ENCODE data around the gene NKD2. TPM values are rescaled to one million over a fixed set of nuclear protein-coding genes. Genes with fewer than 3 reads are reported as not detected.

The NKD2 gene
- total and polyA plus RNA-seq, 2 experiments from 2014 or later: 9.0 to 11.9 TPM

DNA sequence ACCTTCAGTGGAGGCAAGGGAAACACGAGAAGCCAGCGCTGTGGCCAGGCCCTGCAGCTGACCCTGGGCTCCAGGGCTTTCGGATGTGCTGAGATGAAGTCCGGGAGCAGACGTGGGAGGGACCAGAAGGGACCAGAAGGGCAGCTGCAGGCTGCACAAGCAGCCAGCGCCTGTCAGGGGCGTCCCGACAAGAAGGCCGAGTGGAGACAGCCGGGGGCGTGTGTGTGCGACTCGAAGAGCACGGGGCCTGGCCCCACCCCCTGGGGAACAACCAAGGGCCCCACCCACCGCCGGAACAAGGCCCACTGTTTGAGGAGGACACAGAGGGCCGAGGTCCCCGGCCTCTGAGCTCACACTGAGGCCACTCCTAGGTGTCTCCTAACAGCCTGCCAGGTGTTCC, 71.8 kb downstream of the NKD2 start:
- TF ChIP-seq POLR2AphosphoS5 (IDR thresholded peaks at IDR 0.05; ENCODE audit: low read depth) (no peak), JUNB (IDR thresholded peaks at IDR 0.05; ENCODE audit: unreplicated experiment) (no peak), ZNF114 (CRISPR knock-in tag; IDR thresholded peaks at IDR 0.05) (no peak), EZH2 (IDR thresholded peaks at IDR 0.05; ENCODE audit: low read depth, unreplicated experiment) (no peak)
- TF ChIP-seq, protein P1, sequence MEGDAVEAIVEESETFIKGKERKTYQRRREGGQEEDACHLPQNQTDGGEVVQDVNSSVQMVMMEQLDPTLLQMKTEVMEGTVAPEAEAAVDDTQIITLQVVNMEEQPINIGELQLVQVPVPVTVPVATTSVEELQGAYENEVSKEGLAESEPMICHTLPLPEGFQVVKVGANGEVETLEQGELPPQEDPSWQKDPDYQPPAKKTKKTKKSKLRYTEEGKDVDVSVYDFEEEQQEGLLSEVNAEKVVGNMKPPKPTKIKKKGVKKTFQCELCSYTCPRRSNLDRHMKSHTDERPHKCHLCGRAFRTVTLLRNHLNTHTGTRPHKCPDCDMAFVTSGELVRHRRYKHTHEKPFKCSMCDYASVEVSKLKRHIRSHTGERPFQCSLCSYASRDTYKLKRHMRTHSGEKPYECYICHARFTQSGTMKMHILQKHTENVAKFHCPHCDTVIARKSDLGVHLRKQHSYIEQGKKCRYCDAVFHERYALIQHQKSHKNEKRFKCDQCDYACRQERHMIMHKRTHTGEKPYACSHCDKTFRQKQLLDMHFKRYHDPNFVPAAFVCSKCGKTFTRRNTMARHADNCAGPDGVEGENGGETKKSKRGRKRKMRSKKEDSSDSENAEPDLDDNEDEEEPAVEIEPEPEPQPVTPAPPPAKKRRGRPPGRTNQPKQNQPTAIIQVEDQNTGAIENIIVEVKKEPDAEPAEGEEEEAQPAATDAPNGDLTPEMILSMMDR (conservative IDR thresholded peaks at IDR 0.05; ENCODE audit: low read depth in 2 of 2): no peak
- Mint-ChIP-seq H3K4me1 (no peaks in the 10 kb centered on the region; the same call in 2 of the 3 replicates), H3K27ac (no peak overlapping the region), H3K4me3 (no peak overlapping the region), H3K27me3 (ENCODE audit: insufficient read depth, low read depth, poor library complexity) (peaks cover 7% of the 10 kb centered on the region), H3K36me3 (ENCODE audit: low read depth) (peaks cover 13% of the 10 kb centered on the region), H3K9me3 (no peaks in the 10 kb centered on the region)
- Histone ChIP-seq H3K27ac (ENCODE audit: low read depth) (no peak overlapping the region), H3K9me2 (ENCODE audit: insufficient read depth) (no peaks in the 10 kb centered on the region), H3K4me2 (no peak overlapping the region), H3F3A (replicated peaks; ENCODE audit: low read depth) (no peaks in the 10 kb centered on the region), H3K36me3 (ENCODE audit: insufficient read depth) (no peaks in the 10 kb centered on the region), H3K79me2 (replicated peaks; ENCODE audit: insufficient read depth) (no peaks in the 10 kb centered on the region), H3K4me1 (ENCODE audit: insufficient read depth) (no peaks in the 10 kb centered on the region), H4K20me1 (replicated peaks; ENCODE audit: insufficient read depth) (no peaks in the 10 kb centered on the region), H2AFZ (no peak overlapping the region), H3K27me3 (ENCODE audit: insufficient read depth) (no peaks in the 10 kb centered on the region), H3K4me3 (no peak overlapping the region)
- DNase-seq (ENCODE audit: low spot score) (no peak), ATAC-seq (no peak)

DNA sequence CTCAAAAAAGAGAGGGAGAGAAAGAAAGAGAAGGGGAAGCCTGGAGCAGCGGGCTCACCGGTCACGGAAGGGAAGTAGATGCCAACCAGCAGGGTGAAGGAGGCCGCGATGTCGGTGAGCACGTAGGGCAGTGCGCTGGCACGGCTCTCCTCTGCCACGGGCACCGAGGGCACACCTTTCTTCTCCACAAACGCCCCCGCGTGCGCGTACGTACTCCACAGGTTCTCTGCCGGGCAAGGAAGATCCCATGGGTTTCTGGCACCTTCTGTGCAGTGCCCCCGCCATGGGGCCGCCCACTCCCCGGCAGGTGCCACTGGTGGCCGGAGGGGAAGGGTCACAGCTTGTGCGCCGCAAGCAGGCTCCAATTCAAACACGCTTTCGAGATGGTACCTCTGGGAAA, 72.9 kb downstream of the NKD2 start:
- H3K27ac Mint-ChIP-seq: no peak overlapping the region; the same call in 1 of the 2 replicates
- TF ChIP-seq ZNF114 (CRISPR knock-in tag; IDR thresholded peaks at IDR 0.05) (no peak), CREB1 (CRISPR knock-in tag; IDR thresholded peaks at IDR 0.05; ENCODE audit: low read depth) (no peak), EZH2phosphoT487 (IDR thresholded peaks at IDR 0.05; ENCODE audit: unreplicated experiment) (no peak), ZNF331 (CRISPR knock-in tag; IDR thresholded peaks at IDR 0.05; ENCODE audit: low read depth) (no peak), JUNB (IDR thresholded peaks at IDR 0.05; ENCODE audit: unreplicated experiment) (no peak), STAT1 (IDR thresholded peaks at IDR 0.05; ENCODE audit: unreplicated experiment) (no peak), POLR2AphosphoS5 (IDR thresholded peaks at IDR 0.05; ENCODE audit: low read depth) (no peak)
- TF ChIP-seq, protein P2, sequence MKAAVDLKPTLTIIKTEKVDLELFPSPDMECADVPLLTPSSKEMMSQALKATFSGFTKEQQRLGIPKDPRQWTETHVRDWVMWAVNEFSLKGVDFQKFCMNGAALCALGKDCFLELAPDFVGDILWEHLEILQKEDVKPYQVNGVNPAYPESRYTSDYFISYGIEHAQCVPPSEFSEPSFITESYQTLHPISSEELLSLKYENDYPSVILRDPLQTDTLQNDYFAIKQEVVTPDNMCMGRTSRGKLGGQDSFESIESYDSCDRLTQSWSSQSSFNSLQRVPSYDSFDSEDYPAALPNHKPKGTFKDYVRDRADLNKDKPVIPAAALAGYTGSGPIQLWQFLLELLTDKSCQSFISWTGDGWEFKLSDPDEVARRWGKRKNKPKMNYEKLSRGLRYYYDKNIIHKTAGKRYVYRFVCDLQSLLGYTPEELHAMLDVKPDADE (IDR thresholded peaks at IDR 0.05): no peak
- TF ChIP-seq, protein P3, sequence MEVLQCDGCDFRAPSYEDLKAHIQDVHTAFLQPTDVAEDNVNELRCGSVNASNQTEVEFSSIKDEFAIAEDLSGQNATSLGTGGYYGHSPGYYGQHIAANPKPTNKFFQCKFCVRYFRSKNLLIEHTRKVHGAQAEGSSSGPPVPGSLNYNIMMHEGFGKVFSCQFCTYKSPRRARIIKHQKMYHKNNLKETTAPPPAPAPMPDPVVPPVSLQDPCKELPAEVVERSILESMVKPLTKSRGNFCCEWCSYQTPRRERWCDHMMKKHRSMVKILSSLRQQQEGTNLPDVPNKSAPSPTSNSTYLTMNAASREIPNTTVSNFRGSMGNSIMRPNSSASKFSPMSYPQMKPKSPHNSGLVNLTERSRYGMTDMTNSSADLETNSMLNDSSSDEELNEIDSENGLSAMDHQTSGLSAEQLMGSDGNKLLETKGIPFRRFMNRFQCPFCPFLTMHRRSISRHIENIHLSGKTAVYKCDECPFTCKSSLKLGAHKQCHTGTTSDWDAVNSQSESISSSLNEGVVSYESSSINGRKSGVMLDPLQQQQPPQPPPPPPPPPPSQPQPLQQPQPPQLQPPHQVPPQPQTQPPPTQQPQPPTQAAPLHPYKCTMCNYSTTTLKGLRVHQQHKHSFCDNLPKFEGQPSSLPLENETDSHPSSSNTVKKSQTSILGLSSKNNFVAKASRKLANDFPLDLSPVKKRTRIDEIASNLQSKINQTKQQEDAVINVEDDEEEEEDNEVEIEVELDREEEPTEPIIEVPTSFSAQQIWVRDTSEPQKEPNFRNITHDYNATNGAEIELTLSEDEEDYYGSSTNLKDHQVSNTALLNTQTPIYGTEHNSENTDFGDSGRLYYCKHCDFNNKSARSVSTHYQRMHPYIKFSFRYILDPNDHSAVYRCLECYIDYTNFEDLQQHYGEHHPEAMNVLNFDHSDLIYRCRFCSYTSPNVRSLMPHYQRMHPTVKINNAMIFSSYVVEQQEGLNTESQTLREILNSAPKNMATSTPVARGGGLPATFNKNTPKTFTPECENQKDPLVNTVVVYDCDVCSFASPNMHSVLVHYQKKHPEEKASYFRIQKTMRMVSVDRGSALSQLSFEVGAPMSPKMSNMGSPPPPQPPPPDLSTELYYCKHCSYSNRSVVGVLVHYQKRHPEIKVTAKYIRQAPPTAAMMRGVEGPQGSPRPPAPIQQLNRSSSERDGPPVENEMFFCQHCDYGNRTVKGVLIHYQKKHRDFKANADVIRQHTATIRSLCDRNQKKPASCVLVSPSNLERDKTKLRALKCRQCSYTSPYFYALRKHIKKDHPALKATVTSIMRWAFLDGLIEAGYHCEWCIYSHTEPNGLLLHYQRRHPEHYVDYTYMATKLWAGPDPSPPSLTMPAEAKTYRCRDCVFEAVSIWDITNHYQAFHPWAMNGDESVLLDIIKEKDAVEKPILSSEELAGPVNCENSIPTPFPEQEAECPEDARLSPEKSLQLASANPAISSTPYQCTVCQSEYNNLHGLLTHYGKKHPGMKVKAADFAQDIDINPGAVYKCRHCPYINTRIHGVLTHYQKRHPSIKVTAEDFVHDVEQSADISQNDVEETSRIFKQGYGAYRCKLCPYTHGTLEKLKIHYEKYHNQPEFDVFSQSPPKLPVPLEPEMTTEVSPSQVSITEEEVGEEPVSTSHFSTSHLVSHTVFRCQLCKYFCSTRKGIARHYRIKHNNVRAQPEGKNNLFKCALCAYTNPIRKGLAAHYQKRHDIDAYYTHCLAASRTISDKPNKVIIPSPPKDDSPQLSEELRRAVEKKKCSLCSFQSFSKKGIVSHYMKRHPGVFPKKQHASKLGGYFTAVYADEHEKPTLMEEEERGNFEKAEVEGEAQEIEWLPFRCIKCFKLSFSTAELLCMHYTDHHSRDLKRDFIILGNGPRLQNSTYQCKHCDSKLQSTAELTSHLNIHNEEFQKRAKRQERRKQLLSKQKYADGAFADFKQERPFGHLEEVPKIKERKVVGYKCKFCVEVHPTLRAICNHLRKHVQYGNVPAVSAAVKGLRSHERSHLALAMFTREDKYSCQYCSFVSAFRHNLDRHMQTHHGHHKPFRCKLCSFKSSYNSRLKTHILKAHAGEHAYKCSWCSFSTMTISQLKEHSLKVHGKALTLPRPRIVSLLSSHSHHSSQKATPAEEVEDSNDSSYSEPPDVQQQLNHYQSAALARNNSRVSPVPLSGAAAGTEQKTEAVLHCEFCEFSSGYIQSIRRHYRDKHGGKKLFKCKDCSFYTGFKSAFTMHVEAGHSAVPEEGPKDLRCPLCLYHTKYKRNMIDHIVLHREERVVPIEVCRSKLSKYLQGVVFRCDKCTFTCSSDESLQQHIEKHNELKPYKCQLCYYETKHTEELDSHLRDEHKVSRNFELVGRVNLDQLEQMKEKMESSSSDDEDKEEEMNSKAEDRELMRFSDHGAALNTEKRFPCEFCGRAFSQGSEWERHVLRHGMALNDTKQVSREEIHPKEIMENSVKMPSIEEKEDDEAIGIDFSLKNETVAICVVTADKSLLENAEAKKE (CRISPR knock-in tag; IDR thresholded peaks at IDR 0.05): no peak
- TF ChIP-seq, protein P1 (conservative IDR thresholded peaks at IDR 0.05; ENCODE audit: low read depth in 2 of 2): no peak

More for the DNA sequence above, 72.9 kb downstream of the NKD2 start:
- Histone ChIP-seq H3K9me2 (ENCODE audit: insufficient read depth) (no peaks in the 10 kb centered on the region), H2AFZ (no peak overlapping the region), H3K79me2 (replicated peaks; ENCODE audit: insufficient read depth) (no peaks in the 10 kb centered on the region), H3K36me3 (ENCODE audit: insufficient read depth) (no peaks in the 10 kb centered on the region), H3K4me3 (no peak overlapping the region), H4K20me1 (replicated peaks; ENCODE audit: insufficient read depth) (no peaks in the 10 kb centered on the region), H3K4me2 (no peak overlapping the region), H3K27me3 (ENCODE audit: insufficient read depth) (no peaks in the 10 kb centered on the region), H3K4me1 (ENCODE audit: insufficient read depth) (no peaks in the 10 kb centered on the region), H3K27ac (ENCODE audit: low read depth) (no peak overlapping the region), H3F3A (replicated peaks; ENCODE audit: low read depth) (no peaks in the 10 kb centered on the region)
- H3K9me3 Mint-ChIP-seq: no peaks in the 10 kb centered on the region
- peaks cover under 1% of the 10 kb centered on the region for H3K27me3 Mint-ChIP-seq (ENCODE audit: insufficient read depth, low read depth, poor library complexity)
- DNase-seq (ENCODE audit: low spot score) (no peak), ATAC-seq (no peak)
- no peak overlapping the region for H3K4me3 Mint-ChIP-seq
- H3K4me1 Mint-ChIP-seq: no peaks in the 10 kb centered on the region; the same call in 2 of the 3 replicates
- H3K36me3 Mint-ChIP-seq (ENCODE audit: low read depth): peaks cover 22% of the 10 kb centered on the region

All from GM23338 (cell line).